GM23338 (cell line): ENCODE data around the gene GYPC. TPM values are rescaled to one million over a fixed set of nuclear protein-coding genes. Genes with fewer than 3 reads are reported as not detected.
"Not testable (repeated sequence)": the region's sequence is repeated elsewhere in the genome, so short reads cannot be mapped to it uniquely, and the experiment has no call there.

Experiments
- ATAC-seq: fragments of 200-7000 bp; cut with Tn5 transposase; 3 replicates; pipeline ENCODE4 v1.9.1; 2020
- DNase-seq: peaks from one replicate; pipeline ENCODE4 v3.0.0-alpha.2; 2015; ENCODE audit warnings: low spot score
- H2AFZ ChIP-seq: fragments of 200-600 bp; sonication (generic); 2 replicates; pipeline ENCODE4 v1.8.0; 2016; ENCODE audit warnings: antibody characterized with exemption, mild to moderate bottlenecking, moderate library complexity
- H3F3A ChIP-seq: fragments of 200-600 bp; sonication (generic); replicated peaks from 2 replicates; pipeline ENCODE4 v1.8.0; 2017; ENCODE audit warnings: antibody characterized with exemption, mixed run types, low read depth
- H3K27ac ChIP-seq: fragments of 200-600 bp; sonication (generic); 2 replicates; pipeline ENCODE4 v1.6.1; 2016; ENCODE audit warnings: low read depth
- H3K27me3 ChIP-seq: fragments of 200-600 bp; sonication (generic); 2 replicates; pipeline ENCODE4 v1.8.0; 2016; ENCODE audit warnings: mild to moderate bottlenecking, mixed run types, moderate library complexity; ENCODE audit not compliant: insufficient read depth
- H3K36me3 ChIP-seq: fragments of 200-600 bp; sonication (generic); 2 replicates; pipeline ENCODE4 v1.8.0; 2016; ENCODE audit warnings: mild to moderate bottlenecking; ENCODE audit not compliant: insufficient read depth
- H3K4me1 ChIP-seq: fragments of 200-600 bp; sonication (generic); 2 replicates; pipeline ENCODE4 v1.8.0; 2016; ENCODE audit warnings: mild to moderate bottlenecking, moderate library complexity; ENCODE audit not compliant: insufficient read depth
- H3K4me2 ChIP-seq: fragments of 200-600 bp; sonication (generic); 2 replicates; pipeline ENCODE4 v1.7.1; 2017; ENCODE audit warnings: mixed run types
- H3K4me3 ChIP-seq: fragments of 200-600 bp; sonication (generic); 2 replicates; pipeline ENCODE4 v1.6.1; 2016; ENCODE audit warnings: mixed run types
- H3K79me2 ChIP-seq: fragments of 200-600 bp; sonication (generic); replicated peaks from 2 replicates; pipeline ENCODE4 v1.8.0; 2017; ENCODE audit warnings: mild to moderate bottlenecking; ENCODE audit not compliant: insufficient read depth
- H3K9me2 ChIP-seq: fragments of 200-600 bp; sonication (generic); 2 replicates; pipeline ENCODE4 v1.8.0; 2017; ENCODE audit not compliant: insufficient read depth
- H4K20me1 ChIP-seq: fragments of 200-600 bp; sonication (generic); replicated peaks from 2 replicates; pipeline ENCODE4 v1.8.0; 2017; ENCODE audit warnings: mild to moderate bottlenecking; ENCODE audit not compliant: insufficient read depth
- H3K27ac Mint-ChIP-seq: 2 replicates; pipeline ENCODE4 v1.8.0; 2020; ENCODE audit warnings: inconsistent platforms, mild to moderate bottlenecking, moderate library complexity, mixed read lengths
- H3K27me3 Mint-ChIP-seq: 3 replicates; pipeline ENCODE4 v1.8.0; 2022; ENCODE audit warnings: low read depth, mild to moderate bottlenecking, moderate library complexity, mixed read lengths, inconsistent platforms; ENCODE audit not compliant: insufficient read depth, poor library complexity
- H3K36me3 Mint-ChIP-seq: 3 replicates; pipeline ENCODE4 v1.8.0; 2021; ENCODE audit warnings: low read depth, mild to moderate bottlenecking, inconsistent platforms, moderate library complexity, mixed read lengths
- H3K4me1 Mint-ChIP-seq: 3 replicates; pipeline ENCODE4 v1.8.0; 2020; ENCODE audit warnings: mild to moderate bottlenecking, inconsistent platforms, mixed read lengths
- H3K4me3 Mint-ChIP-seq: 3 replicates; pipeline ENCODE4 v1.8.0; 2021; ENCODE audit warnings: moderate library complexity, mild to moderate bottlenecking, inconsistent platforms, mixed read lengths
- H3K9me3 Mint-ChIP-seq: 3 replicates; pipeline ENCODE4 v1.8.0; 2020; ENCODE audit warnings: moderate library complexity, mild to moderate bottlenecking, inconsistent platforms, mixed read lengths
- CREB1 ChIP-seq: fragments of 250-450 bp; sonication (Bioruptor Pico); IDR thresholded peaks from 2 replicates; pipeline ENCODE4 v1.5.0; 2020; ENCODE audit warnings: low read depth, mild to moderate bottlenecking, moderate library complexity
- EZH2 ChIP-seq: fragments of 200-600 bp; sonication (generic); IDR thresholded peaks from one replicate; pipeline ENCODE4 v1.8.0; 2017; ENCODE audit warnings: antibody characterized with exemption, mild to moderate bottlenecking, low read depth; ENCODE audit not compliant: unreplicated experiment
- JUNB ChIP-seq: IDR thresholded peaks from one replicate; pipeline ENCODE4 v1.6.1; 2016; ENCODE audit warnings: antibody characterized with exemption; ENCODE audit not compliant: unreplicated experiment
- NANOG ChIP-seq: IDR thresholded peaks from 2 replicates; pipeline ENCODE4 v1.6.1; 2016; ENCODE audit warnings: antibody characterized with exemption, borderline replicate concordance
- POLR2AphosphoS5 ChIP-seq: IDR thresholded peaks from 2 replicates; pipeline ENCODE4 v1.6.1; 2016; ENCODE audit warnings: antibody characterized with exemption, low read depth
- STAT1 ChIP-seq: IDR thresholded peaks from one replicate; pipeline ENCODE4 v1.6.1; 2016; ENCODE audit warnings: antibody characterized with exemption; ENCODE audit not compliant: unreplicated experiment
- ZNF114 ChIP-seq: fragments of 250-450 bp; sonication (Bioruptor Pico); IDR thresholded peaks from 2 replicates; pipeline ENCODE4 v1.5.0; 2020; ENCODE audit warnings: mild to moderate bottlenecking, moderate library complexity
- ZNF331 ChIP-seq: fragments of 250-450 bp; sonication (Bioruptor Pico); IDR thresholded peaks from 2 replicates; pipeline ENCODE4 v1.5.0; 2020; ENCODE audit warnings: low read depth, mild to moderate bottlenecking, moderate library complexity
- polyA plus RNA-seq: library from polyadenylated mRNA; unstranded; fragments of >200 nt; fragmentation: Nextera tagmentation; extraction: Ambion mirVana; gene quantifications from 2 replicates; pipeline ENCODE4 v1.2.1, GENCODE V29; 2016
- total RNA-seq: library from RNA; depleted of rRNA; stranded (reverse); fragments of >200 nt; shearing (Covaris generic); gene quantifications from 2 replicates; pipeline ENCODE4 v1.2.3, GENCODE V29; 2014
- TF ChIP-seq, protein P1 (sequence below), 2 experiments: fragments of 200-600 bp in 1 of 2; sonication (generic) in 1 of 2; conservative IDR thresholded peaks; 2 replicates each; pipeline versions ENCODE4 v1.5.1 to v1.6.1; 2016 to 2017; ENCODE audit warnings: antibody characterized with exemption in 2 of 2, low read depth in 2 of 2, mild to moderate bottlenecking in 2 of 2, moderate library complexity in 1 of 2
- TF ChIP-seq, protein P2 (sequence below): IDR thresholded peaks from one replicate; pipeline ENCODE4 v1.6.1; 2018; ENCODE audit warnings: antibody characterized with exemption; ENCODE audit not compliant: unreplicated experiment

The GYPC gene
- total and polyA plus RNA-seq, 2 experiments from 2014 or later = 19.6 to 29.7 TPM

DNA sequence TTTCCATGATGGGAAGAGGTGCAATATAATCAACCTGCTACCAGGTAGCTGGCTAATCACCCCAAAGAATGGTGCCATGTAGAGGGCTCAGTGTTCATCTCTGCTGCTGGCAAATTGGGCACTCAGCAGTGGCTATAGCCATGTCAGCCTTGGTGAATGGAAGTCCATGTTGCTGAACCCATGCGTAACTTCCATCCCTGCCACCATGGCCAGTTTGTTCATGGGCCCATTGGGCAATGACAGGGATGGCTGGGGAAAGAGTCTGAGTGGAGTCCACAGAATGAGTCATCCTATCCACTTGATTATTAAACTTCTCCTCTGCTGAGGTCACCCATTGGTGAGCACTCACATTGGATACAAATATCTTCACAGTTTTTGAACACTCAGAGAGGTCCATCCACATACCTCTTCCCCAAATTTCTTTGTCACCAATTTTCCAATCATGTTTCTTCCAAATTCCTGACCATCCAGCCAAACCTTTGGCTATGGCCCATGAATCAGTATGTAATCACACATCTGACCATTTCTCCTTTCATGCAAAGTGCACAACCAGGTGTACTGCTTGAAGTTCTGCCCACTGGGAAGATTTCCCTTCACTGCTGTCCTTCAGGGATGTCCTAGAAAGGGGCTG, 8.1 kb upstream of the GYPC start:
- not testable (repeated sequence) for H3K4me3 Mint-ChIP-seq, H3K4me3 ChIP-seq, H3K27ac Mint-ChIP-seq, ATAC-seq, H3K4me1 Mint-ChIP-seq, H3K79me2 ChIP-seq, H3K36me3 Mint-ChIP-seq, H3K27me3 ChIP-seq, H3K36me3 ChIP-seq, H3K4me1 ChIP-seq, H3K9me3 Mint-ChIP-seq, H3F3A ChIP-seq, H4K20me1 ChIP-seq, H3K27me3 Mint-ChIP-seq, H2AFZ ChIP-seq, DNase-seq, H3K9me2 ChIP-seq, H3K27ac ChIP-seq, H3K4me2 ChIP-seq

DNA sequence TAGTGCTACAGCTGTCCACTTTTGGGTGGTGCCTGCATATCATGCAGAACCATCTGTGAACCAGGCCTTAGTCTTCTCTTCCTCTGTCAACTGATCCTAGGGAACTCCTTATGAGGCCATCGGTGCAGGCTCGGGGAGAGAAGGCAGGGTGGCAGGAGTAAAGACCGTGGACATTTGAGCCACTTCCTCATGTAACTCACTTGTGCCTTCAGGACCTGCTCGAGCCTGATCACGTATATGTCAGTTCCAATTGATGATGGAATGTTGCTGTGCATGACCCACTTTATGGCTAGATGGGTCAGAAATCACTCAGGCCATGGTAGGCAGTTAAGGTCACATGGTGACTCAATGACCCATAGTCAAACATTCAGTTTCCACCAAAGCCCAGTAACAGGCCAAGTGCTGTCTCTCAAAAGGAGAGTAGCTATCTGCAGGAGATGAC, 7.6 kb upstream of the GYPC start:
- not testable (repeated sequence) for H3K27ac ChIP-seq, DNase-seq, H3K27me3 ChIP-seq, H3K79me2 ChIP-seq, H3K27ac Mint-ChIP-seq, H3F3A ChIP-seq, ATAC-seq, H3K4me3 Mint-ChIP-seq, H3K4me3 ChIP-seq, H3K9me3 Mint-ChIP-seq, H4K20me1 ChIP-seq, H3K9me2 ChIP-seq, H3K36me3 ChIP-seq, H3K4me1 Mint-ChIP-seq, H3K27me3 Mint-ChIP-seq, H3K36me3 Mint-ChIP-seq, H3K4me1 ChIP-seq, H2AFZ ChIP-seq, H3K4me2 ChIP-seq

DNA sequence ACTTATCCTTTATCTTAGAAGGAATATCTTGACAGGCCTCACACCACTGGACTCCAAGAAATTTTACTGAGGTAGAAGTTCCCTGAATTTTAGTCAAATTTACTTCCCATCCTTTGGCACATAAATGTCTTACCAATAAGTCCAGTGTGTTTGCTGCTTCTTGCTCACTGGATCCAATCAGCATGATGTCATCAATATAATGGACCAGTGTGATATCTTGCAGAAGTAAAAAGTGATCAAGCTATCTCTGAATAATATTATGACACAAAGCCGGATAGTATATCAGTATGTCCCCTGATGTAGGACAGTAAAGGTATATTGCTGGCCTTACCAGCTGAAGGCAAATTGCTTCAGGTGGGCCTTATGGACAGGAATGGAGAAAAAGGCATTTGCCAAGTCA, 6.9 kb upstream of the GYPC start:
- H3K27ac ChIP-seq = no peak overlapping the region
- H3K4me2 ChIP-seq = no peak overlapping the region
- H3K9me2 ChIP-seq = 0 out of 2 replicates have a peak, but pooled peaks cover 7% of the 10 kb centered on the region
- no peaks in the 10 kb centered on the region for H3K36me3 ChIP-seq
- Mint-ChIP-seq H3K27me3 (peaks cover 2% of the 10 kb centered on the region), H3K27ac (no peak overlapping the region), H3K9me3 (peaks cover 5% of the 10 kb centered on the region), H3K36me3 (no peaks in the 10 kb centered on the region), H3K4me3 (no peak overlapping the region), H3K4me1 (peaks cover under 1% of the 10 kb centered on the region; the same call in 1 of the 3 replicates)
- H3F3A ChIP-seq = no peaks in the 10 kb centered on the region
- H4K20me1 ChIP-seq = no peaks in the 10 kb centered on the region
- no peak overlapping the region for H2AFZ ChIP-seq
- ATAC-seq (no peak), DNase-seq (no peak)
- no peak overlapping the region for H3K4me3 ChIP-seq
- H3K4me1 ChIP-seq = no peaks in the 10 kb centered on the region
- no peaks in the 10 kb centered on the region for H3K27me3 ChIP-seq
- no peaks in the 10 kb centered on the region for H3K79me2 ChIP-seq
- TF ChIP-seq ZNF114 (CRISPR knock-in tag) (no peak), ZNF331 (CRISPR knock-in tag) (no peak), NANOG (no peak), EZH2 (no peak), CREB1 (CRISPR knock-in tag) (no peak), POLR2AphosphoS5 (no peak), JUNB (no peak), STAT1 (no peak)
- TF ChIP-seq, protein P1, sequence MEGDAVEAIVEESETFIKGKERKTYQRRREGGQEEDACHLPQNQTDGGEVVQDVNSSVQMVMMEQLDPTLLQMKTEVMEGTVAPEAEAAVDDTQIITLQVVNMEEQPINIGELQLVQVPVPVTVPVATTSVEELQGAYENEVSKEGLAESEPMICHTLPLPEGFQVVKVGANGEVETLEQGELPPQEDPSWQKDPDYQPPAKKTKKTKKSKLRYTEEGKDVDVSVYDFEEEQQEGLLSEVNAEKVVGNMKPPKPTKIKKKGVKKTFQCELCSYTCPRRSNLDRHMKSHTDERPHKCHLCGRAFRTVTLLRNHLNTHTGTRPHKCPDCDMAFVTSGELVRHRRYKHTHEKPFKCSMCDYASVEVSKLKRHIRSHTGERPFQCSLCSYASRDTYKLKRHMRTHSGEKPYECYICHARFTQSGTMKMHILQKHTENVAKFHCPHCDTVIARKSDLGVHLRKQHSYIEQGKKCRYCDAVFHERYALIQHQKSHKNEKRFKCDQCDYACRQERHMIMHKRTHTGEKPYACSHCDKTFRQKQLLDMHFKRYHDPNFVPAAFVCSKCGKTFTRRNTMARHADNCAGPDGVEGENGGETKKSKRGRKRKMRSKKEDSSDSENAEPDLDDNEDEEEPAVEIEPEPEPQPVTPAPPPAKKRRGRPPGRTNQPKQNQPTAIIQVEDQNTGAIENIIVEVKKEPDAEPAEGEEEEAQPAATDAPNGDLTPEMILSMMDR (conservative IDR thresholded peaks at IDR 0.05; ENCODE audit: low read depth in 2 of 2) = no peak
- TF ChIP-seq, protein P2, sequence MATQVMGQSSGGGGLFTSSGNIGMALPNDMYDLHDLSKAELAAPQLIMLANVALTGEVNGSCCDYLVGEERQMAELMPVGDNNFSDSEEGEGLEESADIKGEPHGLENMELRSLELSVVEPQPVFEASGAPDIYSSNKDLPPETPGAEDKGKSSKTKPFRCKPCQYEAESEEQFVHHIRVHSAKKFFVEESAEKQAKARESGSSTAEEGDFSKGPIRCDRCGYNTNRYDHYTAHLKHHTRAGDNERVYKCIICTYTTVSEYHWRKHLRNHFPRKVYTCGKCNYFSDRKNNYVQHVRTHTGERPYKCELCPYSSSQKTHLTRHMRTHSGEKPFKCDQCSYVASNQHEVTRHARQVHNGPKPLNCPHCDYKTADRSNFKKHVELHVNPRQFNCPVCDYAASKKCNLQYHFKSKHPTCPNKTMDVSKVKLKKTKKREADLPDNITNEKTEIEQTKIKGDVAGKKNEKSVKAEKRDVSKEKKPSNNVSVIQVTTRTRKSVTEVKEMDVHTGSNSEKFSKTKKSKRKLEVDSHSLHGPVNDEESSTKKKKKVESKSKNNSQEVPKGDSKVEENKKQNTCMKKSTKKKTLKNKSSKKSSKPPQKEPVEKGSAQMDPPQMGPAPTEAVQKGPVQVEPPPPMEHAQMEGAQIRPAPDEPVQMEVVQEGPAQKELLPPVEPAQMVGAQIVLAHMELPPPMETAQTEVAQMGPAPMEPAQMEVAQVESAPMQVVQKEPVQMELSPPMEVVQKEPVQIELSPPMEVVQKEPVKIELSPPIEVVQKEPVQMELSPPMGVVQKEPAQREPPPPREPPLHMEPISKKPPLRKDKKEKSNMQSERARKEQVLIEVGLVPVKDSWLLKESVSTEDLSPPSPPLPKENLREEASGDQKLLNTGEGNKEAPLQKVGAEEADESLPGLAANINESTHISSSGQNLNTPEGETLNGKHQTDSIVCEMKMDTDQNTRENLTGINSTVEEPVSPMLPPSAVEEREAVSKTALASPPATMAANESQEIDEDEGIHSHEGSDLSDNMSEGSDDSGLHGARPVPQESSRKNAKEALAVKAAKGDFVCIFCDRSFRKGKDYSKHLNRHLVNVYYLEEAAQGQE = no peak
